SK-N-SH (cell line): ENCODE measurements around the gene IGF2BP3.

Source experiments
- CTCF ChIP-seq: fragments of 200-600 bp; sonication (generic); IDR thresholded peaks from 2 replicates; pipeline ENCODE4 v1.6.1; 2017; ENCODE audit warnings: antibody characterized with exemption, mild to moderate bottlenecking, moderate library complexity
- RCOR1 ChIP-seq: fragments of 150-350 bp; IDR thresholded peaks from 2 replicates; pipeline ENCODE4 v1.6.1; 2017; ENCODE audit warnings: antibody characterized with exemption, low read length

GRCh38 chr7:23490357-23491135 lies 20.3 kb upstream of the IGF2BP3 start:
- TF ChIP-seq RCOR1, result no peak
- no peak for TF ChIP-seq CTCF
